ENCODE results near the gene C1QTNF2. TPM values are rescaled to one million over a fixed set of nuclear protein-coding genes. Genes with fewer than 3 reads are reported as not detected.

Gene C1QTNF2
- total and polyA plus RNA-seq, 3 donors from 2014 or later = 3.7 to 8.2 (median 6.4) TPM

DNA sequence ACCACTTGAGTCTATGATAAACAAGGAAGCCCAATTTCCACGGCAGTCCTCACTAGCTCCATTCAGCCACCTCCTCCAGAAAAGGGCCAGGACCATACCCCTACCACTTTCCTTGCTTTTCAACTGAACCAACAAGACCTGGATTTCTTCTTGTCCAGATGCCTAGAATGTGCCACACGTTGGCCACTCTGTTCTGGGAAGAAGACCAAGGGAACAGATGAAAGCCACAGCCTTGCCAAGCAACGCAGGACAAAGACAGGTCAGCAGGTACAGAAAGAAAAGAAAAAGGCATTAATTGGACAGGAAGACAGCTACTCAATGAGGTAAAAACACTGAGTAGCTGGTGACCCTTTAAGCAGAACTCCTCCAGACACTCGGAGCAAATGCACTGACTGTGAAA is 60.3 kb downstream of the C1QTNF2 start:
- no peak overlapping the region for H3K27ac ChIP-seq
- no peaks in the 10 kb centered on the region for H3K36me3 ChIP-seq (ENCODE audit: low read depth, missing control alignments)
- intact Hi-C loops (cut with DNase I; ENCODE audit: low total_unique reads) = no loop called here
- 79% methylated on average over 4 of the region's 4 CpGs for WGBS, 2 donors
- no peaks in the 10 kb centered on the region for H3K9me3 ChIP-seq
- TF ChIP-seq, protein P1, sequence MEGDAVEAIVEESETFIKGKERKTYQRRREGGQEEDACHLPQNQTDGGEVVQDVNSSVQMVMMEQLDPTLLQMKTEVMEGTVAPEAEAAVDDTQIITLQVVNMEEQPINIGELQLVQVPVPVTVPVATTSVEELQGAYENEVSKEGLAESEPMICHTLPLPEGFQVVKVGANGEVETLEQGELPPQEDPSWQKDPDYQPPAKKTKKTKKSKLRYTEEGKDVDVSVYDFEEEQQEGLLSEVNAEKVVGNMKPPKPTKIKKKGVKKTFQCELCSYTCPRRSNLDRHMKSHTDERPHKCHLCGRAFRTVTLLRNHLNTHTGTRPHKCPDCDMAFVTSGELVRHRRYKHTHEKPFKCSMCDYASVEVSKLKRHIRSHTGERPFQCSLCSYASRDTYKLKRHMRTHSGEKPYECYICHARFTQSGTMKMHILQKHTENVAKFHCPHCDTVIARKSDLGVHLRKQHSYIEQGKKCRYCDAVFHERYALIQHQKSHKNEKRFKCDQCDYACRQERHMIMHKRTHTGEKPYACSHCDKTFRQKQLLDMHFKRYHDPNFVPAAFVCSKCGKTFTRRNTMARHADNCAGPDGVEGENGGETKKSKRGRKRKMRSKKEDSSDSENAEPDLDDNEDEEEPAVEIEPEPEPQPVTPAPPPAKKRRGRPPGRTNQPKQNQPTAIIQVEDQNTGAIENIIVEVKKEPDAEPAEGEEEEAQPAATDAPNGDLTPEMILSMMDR (IDR thresholded peaks at IDR 0.05) = no peak
- no peak for TF ChIP-seq POLR2A (IDR thresholded peaks at IDR 0.05)
- no peak for DNase-seq
- peaks cover 15% of the 10 kb centered on the region for H3K4me1 ChIP-seq
- no peaks in the 10 kb centered on the region for H3K27me3 ChIP-seq
- H3K4me3 ChIP-seq = no peak overlapping the region

DNA sequence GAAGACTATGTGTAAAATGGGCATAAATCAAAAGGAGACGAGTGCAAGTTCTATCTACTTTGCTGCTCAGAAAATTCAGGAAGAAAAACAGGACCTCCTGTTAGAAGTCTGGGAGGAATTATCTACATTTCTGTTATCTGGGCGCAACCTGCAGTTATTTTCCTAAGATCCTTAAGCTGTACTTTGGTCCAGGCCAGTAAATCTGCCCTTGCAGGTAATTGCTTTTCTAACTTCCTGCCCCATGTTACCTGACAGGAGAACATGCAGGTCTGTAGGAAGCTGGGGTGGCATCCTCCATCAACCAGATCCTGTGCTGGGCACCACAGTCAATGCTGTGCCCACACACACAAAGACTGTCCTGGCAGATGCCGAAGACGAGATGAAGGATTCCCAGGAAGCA is 63.7 kb downstream of the C1QTNF2 start:
- no peaks in the 10 kb centered on the region for H3K27me3 ChIP-seq
- TF ChIP-seq, protein P1 (IDR thresholded peaks at IDR 0.05) = no peak
- no peak for TF ChIP-seq POLR2A (IDR thresholded peaks at IDR 0.05)
- intact Hi-C loops (cut with DNase I; ENCODE audit: low total_unique reads) = no loop called here
- no peaks in the 10 kb centered on the region for H3K9me3 ChIP-seq
- H3K4me1 ChIP-seq = peaks cover 11% of the 10 kb centered on the region
- 90 to 93% methylated on average over 4 of the region's 4 CpGs for whole genome bisulfite sequencing, 2 donors
- no peaks in the 10 kb centered on the region for H3K36me3 ChIP-seq (ENCODE audit: low read depth, missing control alignments)
- H3K4me3 ChIP-seq = no peak overlapping the region
- no peak for DNase-seq
- H3K27ac ChIP-seq = no peak overlapping the region

DNA sequence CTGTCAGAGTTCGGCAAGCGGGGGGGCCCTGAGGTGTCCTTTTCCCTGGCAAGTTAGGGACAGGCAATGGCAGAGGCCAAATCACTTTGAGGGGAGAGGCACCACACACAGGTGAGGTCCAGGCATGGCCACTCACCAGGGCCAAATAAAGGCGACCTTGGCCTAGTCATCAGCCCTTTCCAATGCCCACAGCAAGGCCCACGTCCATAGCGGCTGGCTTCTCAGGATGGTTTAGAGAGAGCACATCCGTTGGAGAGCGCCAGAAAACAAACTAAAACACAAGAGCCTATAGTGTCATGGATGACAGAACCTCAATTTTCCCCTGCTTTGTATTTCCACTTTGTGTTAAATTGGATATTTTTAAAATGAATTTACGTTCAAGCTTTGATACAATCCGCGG is 65.1 kb downstream of the C1QTNF2 start:
- Histone ChIP-seq H3K36me3 (ENCODE audit: low read depth, missing control alignments) (no peaks in the 10 kb centered on the region), H3K4me3 (no peak overlapping the region), H3K27ac (no peak overlapping the region), H3K4me1 (no peaks in the 10 kb centered on the region), H3K9me3 (no peaks in the 10 kb centered on the region), H3K27me3 (no peaks in the 10 kb centered on the region)
- 91 to 93% methylated on average over 10 of the region's 10 CpGs for WGBS, 2 donors
- DNase-seq = no peak
- TF ChIP-seq POLR2A (IDR thresholded peaks at IDR 0.05) = no peak
- TF ChIP-seq, protein P1 (IDR thresholded peaks at IDR 0.05) = no peak
- intact Hi-C loops (cut with DNase I; ENCODE audit: low total_unique reads) = no loop called here

DNA sequence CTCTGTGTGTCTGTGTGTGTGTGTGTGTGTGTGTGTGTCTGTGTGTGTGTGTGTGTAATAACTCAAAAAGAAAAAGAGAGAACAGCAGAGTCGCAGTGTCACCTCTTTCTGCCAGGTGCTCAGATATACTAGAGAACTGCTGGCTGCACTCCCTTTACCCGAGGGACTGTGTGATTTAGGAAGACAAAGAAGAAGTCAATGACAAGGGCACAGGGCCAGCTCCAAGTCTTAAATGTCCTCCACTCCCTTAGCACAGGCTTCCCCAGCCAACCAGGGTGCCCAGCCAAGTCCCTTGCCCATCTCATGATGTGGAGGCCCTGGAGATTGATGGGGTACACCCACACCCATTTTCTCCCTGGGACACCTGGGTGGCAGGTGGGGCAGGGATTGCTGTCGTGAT is 66.7 kb downstream of the C1QTNF2 start:
- TF ChIP-seq, protein P1 (IDR thresholded peaks at IDR 0.05) = no peak
- TF ChIP-seq POLR2A (IDR thresholded peaks at IDR 0.05) = no peak
- H3K9me3 ChIP-seq = no peaks in the 10 kb centered on the region
- no peak overlapping the region for H3K27ac ChIP-seq
- WGBS, 2 donors = 65 to 75% methylated on average over 3 of the region's 3 CpGs
- H3K27me3 ChIP-seq = no peaks in the 10 kb centered on the region
- intact Hi-C loops (cut with DNase I; ENCODE audit: low total_unique reads) = no loop called here
- H3K4me3 ChIP-seq = no peak overlapping the region
- DNase-seq = peak; percentile 48
- no peaks in the 10 kb centered on the region for H3K4me1 ChIP-seq
- H3K36me3 ChIP-seq (ENCODE audit: low read depth, missing control alignments) = no peaks in the 10 kb centered on the region

DNA sequence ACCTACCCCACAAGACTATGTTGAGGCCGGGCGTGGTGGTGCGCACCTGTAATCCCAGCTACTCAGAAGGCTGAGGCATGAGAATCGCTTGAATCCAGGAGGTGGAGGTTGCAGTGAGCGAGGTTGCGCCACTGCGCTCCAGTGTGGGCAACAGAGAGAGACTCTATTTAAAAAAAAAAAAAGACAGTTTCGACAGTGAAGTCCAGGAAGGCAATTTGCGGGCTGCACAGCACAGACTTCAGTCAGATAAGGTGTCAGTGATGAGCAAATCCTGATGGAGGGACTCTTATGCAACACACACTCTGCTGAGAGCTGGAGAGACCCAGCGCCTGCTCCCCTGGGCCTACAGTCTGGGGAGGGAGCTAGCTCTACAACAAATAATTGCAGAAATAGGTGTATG is 72.2 kb downstream of the C1QTNF2 start:
- WGBS, 2 donors = 95 to 97% methylated on average over 10 of the region's 10 CpGs
- no peak for TF ChIP-seq POLR2A (IDR thresholded peaks at IDR 0.05)
- TF ChIP-seq, protein P1 (IDR thresholded peaks at IDR 0.05) = no peak
- intact Hi-C loops (cut with DNase I; ENCODE audit: low total_unique reads) = no loop called here
- Histone ChIP-seq H3K27ac (no peak overlapping the region), H3K9me3 (no peaks in the 10 kb centered on the region), H3K4me3 (no peak overlapping the region), H3K4me1 (peaks cover 25% of the 10 kb centered on the region), H3K27me3 (no peaks in the 10 kb centered on the region), H3K36me3 (ENCODE audit: low read depth, missing control alignments) (no peaks in the 10 kb centered on the region)
- no peak for DNase-seq
